Measurements from ENCODE around the gene MGME1.

DNA sequence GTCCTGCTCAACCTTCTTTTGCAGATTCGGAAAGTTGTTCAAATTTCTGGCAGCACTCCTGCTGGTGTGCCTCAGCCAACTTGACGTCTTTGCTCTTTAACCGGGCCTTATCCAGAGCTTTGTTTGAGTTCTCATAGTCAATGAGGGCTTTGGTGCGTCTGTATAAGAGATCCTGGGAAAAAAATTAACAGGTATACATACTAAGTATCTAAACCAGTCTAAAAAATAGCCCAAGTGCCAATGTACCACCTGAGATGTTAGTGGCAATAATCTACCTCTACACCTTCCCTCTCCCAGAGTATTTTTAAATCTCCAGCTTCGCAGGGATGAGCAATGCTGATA is 21.4 kb upstream of the MGME1 start:
- TF ChIP-seq CTCF (conservative IDR thresholded peaks at IDR 0.05; ENCODE audit: low read depth, low read length) (no peak), EZH2 (IDR thresholded peaks at IDR 0.05; ENCODE audit: low read length, unreplicated experiment) (no peak)
